Measurements from ENCODE around the gene ARHGAP33.

DNA sequence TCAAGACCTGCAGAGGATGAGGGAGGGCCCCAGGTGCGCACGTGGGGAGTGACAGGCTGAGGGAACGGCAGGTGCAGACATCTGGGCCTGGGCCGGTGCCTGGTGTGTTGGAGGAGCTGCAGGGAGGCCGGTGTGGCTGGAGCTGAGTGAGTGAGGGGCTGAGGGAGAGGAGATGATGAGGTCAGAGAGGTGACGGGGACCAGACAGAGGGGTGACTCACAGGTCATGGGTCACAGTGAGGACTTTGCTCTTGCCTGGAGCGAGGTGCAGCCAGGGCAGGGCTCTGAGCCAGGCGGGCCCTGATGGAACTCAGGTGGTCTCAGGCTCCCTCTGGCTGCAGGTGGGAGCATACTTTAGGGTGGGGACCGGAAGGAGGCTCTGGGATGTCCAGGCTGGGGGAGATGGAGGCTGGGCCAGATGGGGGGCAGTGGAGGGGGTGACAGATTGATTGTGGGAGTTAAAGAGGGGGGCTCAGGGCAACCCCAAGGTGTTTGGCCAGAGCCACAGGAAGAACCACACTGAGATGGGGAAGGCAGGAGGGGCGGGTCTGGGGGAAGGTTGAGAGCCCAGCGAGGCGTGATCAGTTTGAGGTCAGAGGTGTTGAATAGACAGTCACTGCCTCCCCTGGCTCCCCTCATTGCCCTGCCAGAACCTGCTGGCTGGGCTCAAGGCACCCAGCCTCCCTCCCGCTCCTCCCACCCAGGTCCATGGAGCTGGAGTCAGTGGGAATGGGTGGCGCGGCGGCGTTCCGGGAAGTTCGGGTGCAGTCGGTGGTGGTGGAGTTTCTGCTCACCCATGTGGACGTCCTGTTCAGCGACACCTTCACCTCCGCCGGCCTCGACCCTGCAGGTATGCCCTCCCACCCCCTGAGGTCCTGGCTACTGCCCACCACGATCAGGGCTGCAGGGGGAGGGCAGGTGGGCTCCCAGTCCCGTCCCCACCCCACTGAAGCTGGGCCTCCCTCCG is 8.4 kb downstream of the ARHGAP33 start:
- TF ChIP-seq, protein P1, sequence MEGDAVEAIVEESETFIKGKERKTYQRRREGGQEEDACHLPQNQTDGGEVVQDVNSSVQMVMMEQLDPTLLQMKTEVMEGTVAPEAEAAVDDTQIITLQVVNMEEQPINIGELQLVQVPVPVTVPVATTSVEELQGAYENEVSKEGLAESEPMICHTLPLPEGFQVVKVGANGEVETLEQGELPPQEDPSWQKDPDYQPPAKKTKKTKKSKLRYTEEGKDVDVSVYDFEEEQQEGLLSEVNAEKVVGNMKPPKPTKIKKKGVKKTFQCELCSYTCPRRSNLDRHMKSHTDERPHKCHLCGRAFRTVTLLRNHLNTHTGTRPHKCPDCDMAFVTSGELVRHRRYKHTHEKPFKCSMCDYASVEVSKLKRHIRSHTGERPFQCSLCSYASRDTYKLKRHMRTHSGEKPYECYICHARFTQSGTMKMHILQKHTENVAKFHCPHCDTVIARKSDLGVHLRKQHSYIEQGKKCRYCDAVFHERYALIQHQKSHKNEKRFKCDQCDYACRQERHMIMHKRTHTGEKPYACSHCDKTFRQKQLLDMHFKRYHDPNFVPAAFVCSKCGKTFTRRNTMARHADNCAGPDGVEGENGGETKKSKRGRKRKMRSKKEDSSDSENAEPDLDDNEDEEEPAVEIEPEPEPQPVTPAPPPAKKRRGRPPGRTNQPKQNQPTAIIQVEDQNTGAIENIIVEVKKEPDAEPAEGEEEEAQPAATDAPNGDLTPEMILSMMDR (IDR thresholded peaks at IDR 0.05): no peak
- no peak for TF ChIP-seq POLR2AphosphoS5 (IDR thresholded peaks at IDR 0.05)

All from prostate gland (tissue), 2 donors.